ENCODE measurements around the gene YY1AP1. TPM values are rescaled to one million over a fixed set of nuclear protein-coding genes. Genes with fewer than 3 reads are reported as not detected.
"Not testable (repeated sequence)": the region's sequence is repeated elsewhere in the genome, so short reads cannot be mapped to it uniquely, and the experiment has no call there.

Gene YY1AP1
- polyA plus RNA-seq, 3 donors, result 14.0 to 93.4 (median 24.3) TPM

GRCh38 chr1:155725142-155725541 is 36.6 kb upstream of the YY1AP1 start:
- Histone ChIP-seq H3K79me2 (ENCODE audit: insufficient read depth, low read length) (no peaks in the 10 kb centered on the region), H3K27ac (ENCODE audit: low read depth in 1 of 2, low read length in 2 of 2) (no peak overlapping the region), H3K4me1 (ENCODE audit: control insufficient read depth in 1 of 2, insufficient read depth in 2 of 2, low read length in 2 of 2) (no peaks in the 10 kb centered on the region), H2AFZ (ENCODE audit: insufficient read depth, low read depth, low read length, poor library complexity, severe bottlenecking) (no peak overlapping the region), H3K27me3 (ENCODE audit: control insufficient read depth in 2 of 2, insufficient read depth in 2 of 2, low read length in 2 of 2) (no peaks in the 10 kb centered on the region), H3K36me3 (replicated peaks in 1 of 2; ENCODE audit: control insufficient read depth in 1 of 2, insufficient read depth in 2 of 2, low read length in 2 of 2) (peaks cover 38 to 74% of the 10 kb centered on the region in 2 donors), H3K4me2 (replicated peaks; ENCODE audit: extremely low read depth, low read length, poor library complexity, severe bottlenecking) (no peak overlapping the region), H3K4me3 (replicated peaks in 1 of 3; ENCODE audit: low read depth in 2 of 3, low read length in 3 of 3) (no peak overlapping the region), H3K9ac (ENCODE audit: insufficient read depth, low read length, poor library complexity, severe bottlenecking) (no peak overlapping the region), H3K9me3 (replicated peaks in 1 of 2; ENCODE audit: control insufficient read depth in 1 of 2, insufficient read depth in 1 of 2, low read length in 2 of 2) (no peaks in the 10 kb centered on the region), H4K20me1 (ENCODE audit: insufficient read depth, low read length) (no peaks in the 10 kb centered on the region)
- Mint-ChIP-seq H3K27me3 (ENCODE audit: low read depth in 3 of 3) (no peaks in the 10 kb centered on the region), H3K4me1 (no peaks in the 10 kb centered on the region), H3K36me3 (peaks cover 37 to 65% of the 10 kb centered on the region in 2 donors), H3K4me3 (no peak overlapping the region), H3K27ac (peak overlapping the region in 1 of 7 donors; percentile 29), H3K9me3 (no peaks in the 10 kb centered on the region)
- WGBS (ENCODE audit: insufficient coverage), result 100% methylated on average over 2 of the region's 3 CpGs
- intact Hi-C loops (cut with micrococcal nuclease), result no loop called here
- DNase-seq, result no peak
- TF ChIP-seq CTCF (IDR thresholded peaks at IDR 0.05), result no peak

GRCh38 chr1:155719703-155720102 is 31.1 kb upstream of the YY1AP1 start:
- H3K9me3 ChIP-seq (replicated peaks in 1 of 2; ENCODE audit: control insufficient read depth in 1 of 2, insufficient read depth in 1 of 2, low read length in 2 of 2), result no peaks in the 10 kb centered on the region
- WGBS (ENCODE audit: insufficient coverage), result 100% methylated on average over 3 of the region's 4 CpGs
- no peak for DNase-seq
- H2AFZ ChIP-seq (ENCODE audit: insufficient read depth, low read depth, low read length, poor library complexity, severe bottlenecking), result no peak overlapping the region
- intact Hi-C loops (cut with micrococcal nuclease), result no loop called here
- Mint-ChIP-seq H3K27ac (peak overlapping the region in 1 of 7 donors; percentile 40), H3K9me3 (peaks cover 0 to 2% (median 0%) of the 10 kb centered on the region in 7 donors), H3K4me1 (no peaks in the 10 kb centered on the region), H3K4me3 (no peak overlapping the region), H3K36me3 (peaks cover 29 to 71% of the 10 kb centered on the region in 2 donors), H3K27me3 (ENCODE audit: low read depth in 3 of 3) (no peaks in the 10 kb centered on the region)
- H3K4me1 ChIP-seq (ENCODE audit: control insufficient read depth in 1 of 2, insufficient read depth in 2 of 2, low read length in 2 of 2), result no peaks in the 10 kb centered on the region
- H3K36me3 ChIP-seq (replicated peaks in 1 of 2; ENCODE audit: control insufficient read depth in 1 of 2, insufficient read depth in 2 of 2, low read length in 2 of 2), result peaks cover 17 to 65% of the 10 kb centered on the region in 2 donors
- no peak overlapping the region for H3K9ac ChIP-seq (ENCODE audit: insufficient read depth, low read length, poor library complexity, severe bottlenecking)
- TF ChIP-seq CTCF (IDR thresholded peaks at IDR 0.05), result no peak
- no peaks in the 10 kb centered on the region for H3K27me3 ChIP-seq (ENCODE audit: control insufficient read depth in 2 of 2, insufficient read depth in 2 of 2, low read length in 2 of 2)
- H3K79me2 ChIP-seq (ENCODE audit: insufficient read depth, low read length), result no peaks in the 10 kb centered on the region
- no peak overlapping the region for H3K4me2 ChIP-seq (replicated peaks; ENCODE audit: extremely low read depth, low read length, poor library complexity, severe bottlenecking)
- H4K20me1 ChIP-seq (ENCODE audit: insufficient read depth, low read length), result no peaks in the 10 kb centered on the region
- no peak overlapping the region for H3K4me3 ChIP-seq (replicated peaks in 1 of 3; ENCODE audit: low read depth in 2 of 3, low read length in 3 of 3)
- no peak overlapping the region for H3K27ac ChIP-seq (ENCODE audit: low read depth in 1 of 2, low read length in 2 of 2)

GRCh38 chr1:155718524-155719115 is 30.0 kb upstream of the YY1AP1 start:
- H3K4me2 ChIP-seq (replicated peaks; ENCODE audit: extremely low read depth, low read length, poor library complexity, severe bottlenecking); H3K9me3 Mint-ChIP-seq; DNase-seq; H3K27me3 Mint-ChIP-seq (ENCODE audit: low read depth in 3 of 3); H3K4me3 ChIP-seq (replicated peaks in 1 of 3; ENCODE audit: low read depth in 2 of 3, low read length in 3 of 3); H3K27ac Mint-ChIP-seq; H3K9ac ChIP-seq (ENCODE audit: insufficient read depth, low read length, poor library complexity, severe bottlenecking); H3K79me2 ChIP-seq (ENCODE audit: insufficient read depth, low read length); intact Hi-C loops (cut with micrococcal nuclease); H3K4me1 Mint-ChIP-seq; H3K27ac ChIP-seq (ENCODE audit: low read depth in 1 of 2, low read length in 2 of 2); H3K9me3 ChIP-seq (replicated peaks in 1 of 2; ENCODE audit: control insufficient read depth in 1 of 2, insufficient read depth in 1 of 2, low read length in 2 of 2); H3K27me3 ChIP-seq (ENCODE audit: control insufficient read depth in 2 of 2, insufficient read depth in 2 of 2, low read length in 2 of 2); H3K4me1 ChIP-seq (ENCODE audit: control insufficient read depth in 1 of 2, insufficient read depth in 2 of 2, low read length in 2 of 2); H3K4me3 Mint-ChIP-seq; H2AFZ ChIP-seq (ENCODE audit: insufficient read depth, low read depth, low read length, poor library complexity, severe bottlenecking); H4K20me1 ChIP-seq (ENCODE audit: insufficient read depth, low read length): not testable (repeated sequence)
- H3K36me3 ChIP-seq (replicated peaks in 1 of 2; ENCODE audit: control insufficient read depth in 1 of 2, insufficient read depth in 2 of 2, low read length in 2 of 2), result peaks cover 23 to 74% of the 10 kb centered on the region in 2 donors
- WGBS (ENCODE audit: insufficient coverage), result 80% methylated on average over 1 of the region's 6 CpGs
- peaks cover 34 to 75% of the 10 kb centered on the region in 2 donors for H3K36me3 Mint-ChIP-seq

All from CD14-positive monocyte (primary cell).